ENCODE measurements around the gene WNT1. TPM values are rescaled to one million over a fixed set of nuclear protein-coding genes. Genes with fewer than 3 reads are reported as not detected.

The WNT1 gene
- total RNA-seq, 3 donors from 2014 or later = not detected

DNA sequence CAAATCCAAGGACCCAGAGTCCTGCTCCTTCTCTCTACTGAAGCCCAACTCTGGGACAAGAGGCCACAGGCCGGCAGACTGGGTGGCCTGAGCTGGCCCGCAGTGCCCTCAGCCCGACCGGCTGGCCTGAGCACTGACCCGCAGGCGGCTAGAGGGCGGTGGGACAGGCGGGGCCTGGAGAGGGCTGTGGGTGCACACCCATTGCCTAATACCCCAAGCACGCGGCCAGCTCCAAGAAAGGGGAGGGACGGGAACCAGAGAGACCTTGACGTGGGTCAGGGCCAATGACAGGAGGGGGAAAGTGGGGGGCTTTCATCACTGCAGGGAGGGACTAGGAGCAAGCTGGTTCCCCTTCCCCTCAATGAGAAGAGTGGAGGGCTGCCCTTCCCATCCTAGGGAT lies 4.6 kb upstream of the WNT1 start:
- DNase-seq = peak in 1 of 3 donors; percentile 67
- H3K36me3 ChIP-seq (ENCODE audit: low read depth) = no peaks in the 10 kb centered on the region
- no peaks in the 10 kb centered on the region for H3K9me3 ChIP-seq
- H3K4me3 ChIP-seq = no peak overlapping the region
- intact Hi-C loops (cut with DNase I, micrococcal nuclease) = no loop called here
- no peak for ATAC-seq
- peaks cover 40% of the 10 kb centered on the region for H3K4me1 ChIP-seq (ENCODE audit: low read depth)
- TF ChIP-seq, protein P1, sequence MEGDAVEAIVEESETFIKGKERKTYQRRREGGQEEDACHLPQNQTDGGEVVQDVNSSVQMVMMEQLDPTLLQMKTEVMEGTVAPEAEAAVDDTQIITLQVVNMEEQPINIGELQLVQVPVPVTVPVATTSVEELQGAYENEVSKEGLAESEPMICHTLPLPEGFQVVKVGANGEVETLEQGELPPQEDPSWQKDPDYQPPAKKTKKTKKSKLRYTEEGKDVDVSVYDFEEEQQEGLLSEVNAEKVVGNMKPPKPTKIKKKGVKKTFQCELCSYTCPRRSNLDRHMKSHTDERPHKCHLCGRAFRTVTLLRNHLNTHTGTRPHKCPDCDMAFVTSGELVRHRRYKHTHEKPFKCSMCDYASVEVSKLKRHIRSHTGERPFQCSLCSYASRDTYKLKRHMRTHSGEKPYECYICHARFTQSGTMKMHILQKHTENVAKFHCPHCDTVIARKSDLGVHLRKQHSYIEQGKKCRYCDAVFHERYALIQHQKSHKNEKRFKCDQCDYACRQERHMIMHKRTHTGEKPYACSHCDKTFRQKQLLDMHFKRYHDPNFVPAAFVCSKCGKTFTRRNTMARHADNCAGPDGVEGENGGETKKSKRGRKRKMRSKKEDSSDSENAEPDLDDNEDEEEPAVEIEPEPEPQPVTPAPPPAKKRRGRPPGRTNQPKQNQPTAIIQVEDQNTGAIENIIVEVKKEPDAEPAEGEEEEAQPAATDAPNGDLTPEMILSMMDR (IDR thresholded peaks at IDR 0.05) = no peak

DNA sequence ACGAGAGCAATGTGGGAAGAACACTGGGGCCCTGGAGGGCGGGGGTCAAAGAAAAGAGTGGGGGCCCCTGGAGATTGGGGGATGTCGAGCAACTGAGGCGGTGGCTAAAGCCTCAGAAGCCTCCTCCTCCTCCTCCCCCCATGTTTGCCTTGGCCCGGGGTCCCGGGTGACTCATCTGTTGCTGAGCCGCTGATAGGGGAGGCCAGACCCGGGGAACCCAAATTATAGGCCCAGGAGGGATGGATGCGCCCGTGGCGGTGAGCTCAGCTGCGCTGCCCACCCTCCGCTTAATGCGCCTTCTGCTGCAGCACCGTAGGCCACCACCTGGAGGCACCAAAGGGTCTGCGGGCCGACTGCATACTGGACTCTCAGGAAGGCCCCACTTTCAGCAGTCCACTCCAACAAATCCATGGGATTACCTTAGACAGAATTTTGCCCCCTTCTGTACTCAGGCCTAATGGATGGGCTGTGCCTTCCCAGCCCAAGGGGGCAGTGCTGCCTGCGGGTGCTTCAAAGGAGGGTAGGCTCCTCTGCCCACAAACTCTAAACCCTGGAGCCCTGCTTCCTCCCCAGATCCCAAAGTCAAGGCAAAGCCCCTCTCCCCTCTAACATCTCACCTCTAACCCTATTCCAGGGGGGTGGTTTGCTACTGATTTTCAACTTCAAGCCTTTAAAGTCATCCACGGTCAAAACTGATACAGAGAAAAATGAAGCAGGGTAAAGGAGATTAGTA lies 4.0 kb upstream of the WNT1 start:
- ATAC-seq (peak; percentile 42), DNase-seq (peak; percentile 60 to 71 (median 66))
- Histone ChIP-seq H3K4me3 (no peak overlapping the region), H3K9me3 (no peaks in the 10 kb centered on the region), H3K36me3 (ENCODE audit: low read depth) (no peaks in the 10 kb centered on the region), H3K4me1 (ENCODE audit: low read depth) (peaks cover 46% of the 10 kb centered on the region)
- intact Hi-C loops (cut with DNase I, micrococcal nuclease) = no loop called here
- TF ChIP-seq, protein P1 (IDR thresholded peaks at IDR 0.05) = peak; percentile 71

DNA sequence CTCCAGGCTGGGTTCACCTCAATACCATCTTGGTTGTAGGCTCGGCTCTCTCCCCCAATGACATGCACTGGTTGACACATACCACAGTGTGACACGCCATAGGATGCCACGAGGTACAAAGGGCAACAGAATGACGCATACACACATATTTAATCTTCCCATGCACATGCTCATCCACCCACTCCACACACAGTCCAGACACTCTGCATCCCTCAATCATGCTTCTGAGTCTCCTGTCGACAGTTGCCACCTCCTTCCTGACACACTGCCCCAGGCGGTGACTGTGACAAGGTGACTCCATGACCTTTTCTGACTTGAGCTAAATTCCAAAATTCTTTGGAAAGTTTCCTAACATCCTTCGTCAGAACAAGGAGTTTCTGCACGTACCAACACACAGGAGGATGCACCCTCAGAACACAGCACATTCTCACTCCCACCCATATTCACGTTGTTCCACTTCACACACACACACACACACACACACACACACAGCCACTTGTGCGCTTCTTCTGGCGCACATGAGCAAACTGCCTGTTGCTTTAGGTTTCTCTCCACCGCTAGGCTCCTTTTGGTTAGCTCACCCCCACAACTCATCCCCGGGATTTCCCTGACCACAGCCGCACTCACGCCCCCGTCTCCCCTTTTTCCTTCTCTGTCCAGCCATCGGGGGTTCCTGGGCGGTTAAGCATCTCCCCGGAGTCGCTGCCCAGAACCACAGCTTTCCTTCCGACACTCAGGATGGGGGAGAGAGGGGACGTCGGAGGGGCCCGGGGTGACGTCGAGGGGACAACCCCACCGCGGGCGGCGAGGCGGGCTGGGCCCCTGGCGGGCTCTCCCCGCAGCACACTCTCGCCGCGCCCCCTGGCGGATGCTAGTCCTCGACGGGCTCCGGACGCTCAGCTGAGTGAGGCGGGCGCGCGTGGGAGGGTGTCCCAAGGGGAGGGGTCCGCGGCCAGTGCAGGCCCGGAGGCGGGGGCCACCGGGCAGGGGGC lies 536 bp upstream of the WNT1 start:
- Histone ChIP-seq H3K4me3 (no peak overlapping the region), H3K9me3 (no peaks in the 10 kb centered on the region), H3K4me1 (ENCODE audit: low read depth) (peaks cover 43% of the 10 kb centered on the region), H3K36me3 (ENCODE audit: low read depth) (no peaks in the 10 kb centered on the region)
- TF ChIP-seq, protein P1 (IDR thresholded peaks at IDR 0.05) = peak; percentile 62
- DNase-seq = peak; percentile 78 to 81 (median 80)
- intact Hi-C loops (cut with DNase I, micrococcal nuclease) = no loop called here
- ATAC-seq = peak; percentile 67

DNA sequence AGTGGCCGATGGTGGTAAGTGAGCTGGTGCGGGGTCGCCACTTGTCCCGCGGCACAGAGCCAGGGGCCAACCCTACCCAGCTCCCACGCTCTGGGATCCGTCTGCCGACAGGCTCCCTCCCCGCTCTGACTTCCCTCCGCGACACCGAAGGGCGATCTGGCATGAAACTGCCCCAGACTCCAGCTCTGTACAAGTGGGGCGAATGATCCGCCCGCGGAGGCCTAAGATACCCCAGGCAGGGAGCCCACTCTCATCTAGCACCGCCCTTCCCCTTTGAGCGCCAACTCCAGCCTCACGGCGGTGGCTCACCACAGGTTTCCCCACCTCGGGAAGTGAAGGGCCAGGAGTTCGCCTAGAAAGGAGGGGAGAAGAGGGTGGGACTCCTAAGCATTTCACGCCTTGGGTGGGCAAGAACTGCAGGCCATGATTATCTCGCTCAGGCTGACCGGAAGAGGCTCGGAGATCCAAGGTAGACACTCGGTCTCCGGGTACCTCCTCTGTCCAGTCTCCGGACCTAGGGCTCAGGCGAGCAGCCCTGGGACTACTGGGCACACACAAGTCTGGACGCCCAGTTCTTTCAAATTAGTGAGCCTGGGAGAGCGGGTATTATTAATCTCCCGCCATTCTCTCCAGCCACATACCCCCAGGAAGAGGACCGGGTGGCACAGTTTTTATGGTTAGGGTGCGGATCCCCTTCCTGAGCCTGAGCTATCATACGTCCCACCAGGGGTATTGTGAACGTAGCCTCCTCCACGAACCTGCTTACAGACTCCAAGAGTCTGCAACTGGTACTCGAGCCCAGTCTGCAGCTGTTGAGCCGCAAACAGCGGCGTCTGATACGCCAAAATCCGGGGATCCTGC lies 849 bp downstream of the WNT1 start:
- Histone ChIP-seq H3K4me1 (ENCODE audit: low read depth) (peaks cover 42% of the 10 kb centered on the region), H3K36me3 (ENCODE audit: low read depth) (no peaks in the 10 kb centered on the region), H3K4me3 (no peak overlapping the region), H3K9me3 (no peaks in the 10 kb centered on the region)
- no peak for ATAC-seq
- TF ChIP-seq, protein P1 (IDR thresholded peaks at IDR 0.05) = no peak
- no peak for DNase-seq
- intact Hi-C loops (cut with DNase I, micrococcal nuclease) = no loop called here

Data from mucosa of descending colon (tissue), 3 donors.